Iris pigment epithelial cell (primary cell): ENCODE data around the gene COQ7.
A peak's percentile ranks its signal among the peaks of the same experiment; 100 is the strongest.

Source experiments
- DNase-seq: peaks from one replicate; pipeline ENCODE4 v3.0.0-alpha.2; 2011; ENCODE audit warnings: low read depth

Gene COQ7

DNA sequence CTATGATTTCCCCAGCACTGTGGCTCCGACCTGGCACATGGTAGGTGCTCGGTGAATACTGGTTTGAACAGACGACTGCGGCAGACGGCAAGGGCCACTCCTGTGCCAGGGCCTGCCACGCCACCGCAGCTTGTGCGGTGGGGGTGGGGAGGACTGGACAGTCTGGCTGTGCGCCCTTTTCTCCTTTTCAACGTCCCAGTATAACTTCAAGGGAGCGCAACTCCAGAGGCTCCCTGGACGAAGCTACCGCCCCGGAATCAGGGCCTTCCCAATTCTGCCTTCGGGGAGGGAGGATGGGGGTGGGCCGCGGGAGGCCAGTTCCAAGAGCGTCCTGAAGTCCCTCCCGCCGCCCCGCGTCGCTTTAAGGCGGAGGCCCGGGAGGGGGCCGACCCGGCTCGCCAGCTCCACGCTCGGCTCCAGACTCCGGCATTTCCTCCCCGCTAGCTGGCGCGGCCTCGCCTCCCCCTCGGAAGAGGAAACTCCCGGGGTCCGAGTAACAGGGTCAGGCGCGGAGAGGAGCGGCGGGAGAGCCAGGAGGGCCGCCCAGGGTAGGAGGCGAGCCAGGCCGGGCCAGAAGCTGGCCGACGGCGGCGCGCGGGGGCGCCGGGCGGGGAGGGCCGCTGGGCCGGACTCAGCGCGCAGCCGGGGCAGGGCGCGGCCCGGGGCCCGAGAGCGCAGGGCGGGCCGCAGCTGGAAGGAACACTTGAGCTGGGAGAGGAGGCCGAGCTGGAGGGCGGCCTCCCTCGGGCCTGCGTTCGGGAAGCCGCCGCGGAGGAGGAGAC is 46.4 kb downstream of the COQ7 start, which contains the start of gene ITPRIPL2:
TSS of gene ITPRIPL2 (plus strand) at position 388 of the 782 bp plus-strand sequence. CDS start 498 bp downstream, outside the sequence.
- peak; percentile 80 for DNase-seq

DNA sequence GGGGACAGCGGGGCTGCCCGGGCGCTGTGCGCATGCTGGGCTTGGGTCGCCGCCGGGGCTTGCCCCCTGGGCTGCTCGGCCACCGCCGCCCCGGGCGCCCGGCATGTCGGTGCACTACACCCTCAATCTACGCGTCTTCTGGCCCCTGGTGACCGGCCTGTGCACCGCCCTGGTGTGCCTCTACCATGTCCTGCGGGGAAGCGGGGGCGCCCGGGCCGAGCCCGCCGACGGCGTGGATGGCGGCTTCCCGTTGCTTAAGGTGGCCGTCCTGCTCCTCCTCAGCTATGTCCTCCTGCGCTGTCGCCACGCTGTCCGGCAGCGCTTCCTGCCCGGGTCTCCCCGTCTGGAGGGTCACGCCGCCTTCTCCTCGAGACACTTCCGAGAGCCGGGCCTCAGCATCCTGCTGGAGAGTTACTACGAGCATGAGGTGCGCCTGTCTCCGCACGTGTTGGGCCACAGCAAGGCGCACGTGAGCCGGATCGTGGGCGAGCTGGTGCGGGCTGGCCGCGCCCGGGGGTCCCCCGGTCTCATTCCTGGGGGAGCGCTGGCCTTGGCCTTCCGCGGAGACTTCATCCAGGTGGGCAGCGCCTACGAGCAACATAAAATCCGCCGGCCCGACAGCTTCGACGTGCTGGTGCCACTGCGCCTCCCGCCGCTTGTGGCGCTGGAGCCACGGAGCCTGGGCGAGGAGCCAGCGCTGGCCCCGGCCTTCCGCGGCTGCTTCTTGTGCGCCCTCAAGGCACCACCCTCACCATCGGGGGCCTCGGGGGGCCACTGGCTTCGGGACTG is 47.1 kb downstream of the COQ7 start:
- peak; percentile 78 for DNase-seq

DNA sequence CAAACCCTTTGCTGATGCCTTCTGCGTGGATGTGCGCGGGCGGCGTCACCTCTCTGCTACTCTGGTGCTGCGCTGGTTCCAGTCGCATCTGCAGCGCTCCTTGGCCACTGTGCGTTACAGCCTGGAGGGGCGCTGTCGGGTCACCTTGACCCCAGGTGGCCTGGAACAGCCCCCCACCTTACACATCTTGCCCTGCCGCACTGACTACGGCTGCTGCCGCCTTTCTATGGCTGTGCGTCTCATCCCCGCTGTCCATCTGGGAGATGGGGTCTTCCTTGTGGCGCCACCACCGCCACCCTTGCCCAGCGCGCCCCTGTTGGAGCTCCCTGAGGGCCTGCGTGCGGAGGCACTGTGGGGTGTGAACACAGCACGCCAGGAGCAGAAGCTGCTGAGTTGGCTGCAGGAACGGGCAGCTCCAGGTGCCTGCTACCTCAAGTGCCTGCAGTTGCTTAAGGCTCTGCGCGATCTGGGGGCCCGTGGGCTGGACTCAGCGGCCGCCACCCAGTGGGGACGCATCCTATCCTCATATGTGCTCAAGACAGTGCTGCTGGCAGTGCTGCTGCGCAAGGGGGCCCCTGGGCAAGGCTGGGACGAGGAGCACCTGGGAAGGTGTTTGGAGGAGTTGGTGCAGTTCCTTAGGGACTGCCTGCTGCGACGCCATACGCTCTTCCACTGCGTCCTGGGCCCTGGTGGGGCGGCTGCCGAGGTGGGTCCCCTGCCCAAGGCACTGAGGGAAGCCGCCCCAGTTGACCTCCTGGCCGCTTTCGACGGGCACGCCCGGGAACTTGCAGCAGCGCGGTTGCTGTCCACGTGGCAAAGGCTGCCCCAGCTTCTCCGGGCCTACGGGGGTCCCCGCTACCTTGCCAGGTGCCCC is 48.0 kb downstream of the COQ7 start:
- DNase-seq = no peak

GRCh38 chr16:19116711-19117449 is 49.5 kb downstream of the COQ7 start:
- peak; percentile 70 for DNase-seq

DNA sequence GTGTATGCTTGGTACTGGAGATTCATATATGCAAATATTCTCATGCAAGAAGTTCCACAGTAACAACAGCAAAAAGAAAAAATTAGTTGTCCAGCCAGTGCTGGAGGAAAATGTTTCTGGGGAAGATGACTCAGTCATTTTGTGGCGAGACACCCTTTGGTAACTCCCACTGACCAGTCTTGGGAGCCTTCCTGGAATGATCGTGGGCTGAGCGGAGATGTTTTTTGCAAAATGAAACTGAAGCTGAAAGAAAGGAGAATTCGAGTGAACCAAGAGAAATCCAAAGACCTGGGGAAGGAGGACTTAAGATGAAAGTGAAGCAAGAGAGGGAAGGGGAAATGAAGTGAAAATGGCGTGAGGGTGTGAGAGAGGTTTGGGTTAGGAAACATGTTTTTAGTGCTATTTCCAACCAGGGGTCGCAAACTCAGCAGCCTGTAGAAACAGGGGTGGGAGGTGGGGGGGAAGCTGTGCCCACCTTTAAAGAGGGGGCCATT is 51.6 kb downstream of the COQ7 start:
- peak; percentile 98 for DNase-seq

GRCh38 chr16:19119564-19119963 is 52.1 kb downstream of the COQ7 start:
- DNase-seq = peak; percentile 94

DNA sequence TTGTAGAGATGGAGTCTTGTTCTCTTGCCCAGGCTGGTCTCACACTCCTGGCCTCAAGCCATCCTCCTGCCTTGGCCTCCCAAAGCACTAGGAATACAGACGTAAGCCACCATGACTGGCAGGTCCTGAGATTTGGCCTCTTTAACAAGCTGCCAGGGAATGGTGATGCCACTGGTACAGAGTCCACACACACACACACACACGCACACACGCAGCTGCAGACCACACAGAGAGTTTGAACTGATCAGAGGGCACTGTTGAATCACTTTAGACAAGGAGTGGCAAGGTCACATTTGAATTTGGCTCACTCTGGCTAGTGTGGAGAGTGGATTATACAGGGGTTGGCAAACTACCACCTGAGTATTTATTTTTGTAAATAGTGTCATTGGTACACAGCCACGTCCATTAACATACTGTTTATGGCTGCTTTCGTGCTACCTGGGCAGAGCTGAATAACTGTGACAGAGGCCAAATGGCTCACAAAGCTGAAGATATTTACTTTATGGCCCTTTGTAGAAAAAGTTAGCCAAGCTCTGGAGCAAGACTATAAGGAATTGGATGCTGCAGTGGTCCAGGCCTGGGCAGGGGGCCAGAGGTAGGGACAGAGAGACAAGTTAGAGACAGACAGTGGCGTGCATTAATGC is 56.2 kb downstream of the COQ7 start:
- DNase-seq = no peak

- DNase-seq = no peak
Measured at GRCh38 chr16:19126300-19126699, 58.9 kb downstream of the COQ7 start.

DNA sequence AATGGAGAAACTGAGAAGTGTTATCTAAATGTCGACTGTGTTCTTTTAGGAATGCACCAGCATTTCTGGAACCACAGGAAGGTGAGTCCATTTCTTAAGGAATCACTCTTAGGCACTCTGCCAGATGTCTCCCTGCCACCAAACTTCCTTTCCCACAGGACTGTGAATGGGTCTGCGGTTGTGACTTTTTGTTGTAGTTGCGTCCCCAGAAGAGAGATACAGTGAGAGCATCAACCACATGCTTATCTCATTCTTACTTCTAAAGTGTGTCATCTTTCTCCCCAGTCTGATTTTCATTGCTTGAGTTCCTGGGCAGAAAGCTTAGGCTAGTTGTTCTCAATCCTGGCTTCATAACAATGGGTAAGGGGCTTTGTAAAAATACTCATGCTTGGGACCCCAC is 59.8 kb downstream of the COQ7 start:
- no peak for DNase-seq

- DNase-seq = no peak
Measured at GRCh38 chr16:19127674-19128131, 60.3 kb downstream of the COQ7 start.

GRCh38 chr16:19128454-19129200 is 61.2 kb downstream of the COQ7 start:
- no peak for DNase-seq
